ENCODE data around the gene DMRTA1. TPM values are rescaled to one million over a fixed set of nuclear protein-coding genes. Genes with fewer than 3 reads are reported as not detected.

The DMRTA1 gene
- total and polyA plus RNA-seq, 2 donors (not counting 3 experiments of a cell fraction or from before 2014, with no cell fraction given) = 0.19 to 2.1 TPM

- no peak overlapping the region for H3K4me3 ChIP-seq (replicated peaks in 1 of 3; ENCODE audit: insufficient read depth in 1 of 3, low read depth in 1 of 3, low read length in 3 of 3)
- H3K9ac ChIP-seq (replicated peaks; ENCODE audit: extremely low read depth, insufficient read depth, low read length) = no peak overlapping the region
- CTCF ChIA-PET = interaction anchor here (2.5 kb wide), 1 partner anchor 28 kb away, joined by 9 read pairs; no protein-coding TSS in a partner anchor
- no peaks in the 10 kb centered on the region for H4K20me1 ChIP-seq (replicated peaks; ENCODE audit: control insufficient read depth, extremely low read depth, insufficient read depth, low read length)
- no peaks in the 10 kb centered on the region for H3K4me1 ChIP-seq (ENCODE audit: control insufficient read depth, extremely low read depth, insufficient read depth, low read length)
- POLR2A ChIA-PET = no interaction called here
- no TSS peak for BruUV-seq (replicated peaks)
- DNase-seq (ENCODE audit: low read depth, low spot score) = no peak
- no peak overlapping the region for H3K27ac ChIP-seq (ENCODE audit: insufficient read depth, low read depth, low read length)
- no peaks in the 10 kb centered on the region for H3K79me2 ChIP-seq (ENCODE audit: control insufficient read depth, insufficient read depth, low read length)
- FAIRE-seq = no peak
- TF ChIP-seq POLR2AphosphoS5 (IDR thresholded peaks at IDR 0.05; ENCODE audit: insufficient read depth, low read depth, low read length) (no peak), GATA2 (IDR thresholded peaks at IDR 0.05; ENCODE audit: insufficient read depth, insufficient read length, low read depth, low read length) (no peak), POLR2A (IDR thresholded peaks at IDR 0.05; ENCODE audit: low read depth, low read length) (no peak), FOS (IDR thresholded peaks at IDR 0.05; ENCODE audit: borderline replicate concordance, insufficient read depth, low read length) (no peak), MAX (IDR thresholded peaks at IDR 0.05; ENCODE audit: insufficient read depth, insufficient read length) (no peak), CTCF (IDR thresholded peaks at IDR 0.05; ENCODE audit: extremely low read depth in 1 of 2, insufficient read depth in 1 of 2, low read depth in 1 of 2, low read length in 2 of 2) (no peak), JUN (IDR thresholded peaks at IDR 0.05; ENCODE audit: borderline replicate concordance, insufficient read depth, insufficient read length, low read depth) (no peak), MYC (IDR thresholded peaks at IDR 0.05; ENCODE audit: low read depth, low read length) (no peak), EZH2 (IDR thresholded peaks at IDR 0.05; ENCODE audit: borderline replicate concordance, low read depth, low read length, severe bottlenecking) (no peak)
- H3K36me3 ChIP-seq (ENCODE audit: control insufficient read depth in 2 of 2, extremely low read depth in 1 of 2, insufficient read depth in 2 of 2, low read length in 2 of 2) = no peaks in the 10 kb centered on the region
- dilution Hi-C loops (cut with MboI; ENCODE audit: extremely low pct_ligation_motif_present, low sequenced_read_pairs) = no loop called here
- no peaks in the 10 kb centered on the region for H3K9me3 ChIP-seq (replicated peaks; ENCODE audit: control insufficient read depth, insufficient read depth, low read length)
- H3K27me3 ChIP-seq (ENCODE audit: control insufficient read depth in 2 of 2, insufficient read depth in 2 of 2, low read length in 2 of 2) = peaks cover 1 to 5% of the 10 kb centered on the region in 2 experiments
- intact Hi-C loops (cut with micrococcal nuclease) = no loop called here
- no peak overlapping the region for H2AFZ ChIP-seq (ENCODE audit: low read depth, low read length)
- no peak overlapping the region for H3K4me2 ChIP-seq (ENCODE audit: insufficient read depth, low read length)
- H3K9me1 ChIP-seq (replicated peaks; ENCODE audit: control insufficient read depth, extremely low read depth, insufficient read depth, low read length) = no peaks in the 10 kb centered on the region
These were observed 22.0 kb upstream of the DMRTA1 start for GRCh38 chr9:22424616-22425015.

Data from endothelial cell of umbilical vein (primary cell).